HG02852 (cell line): ENCODE measurements around the gene SMIM1.
A peak's percentile ranks its signal among the peaks of the same experiment; 100 is the strongest.
"Not testable (repeated sequence)": the region's sequence is repeated elsewhere in the genome, so short reads cannot be mapped to it uniquely, and the experiment has no call there.

Experiments used
- ATAC-seq: cut with Tn5 transposase; IDR thresholded peaks from one replicate; pipeline ENCODE4 v1.9.1; 2021; ENCODE audit warnings: mild to moderate bottlenecking, moderate library complexity; ENCODE audit not compliant: unreplicated experiment

SMIM1 gene

GRCh38 chr1:3789421-3790300 is 17.1 kb downstream of the SMIM1 start:
- ATAC-seq: no peak

- no peak for ATAC-seq
Observed at GRCh38 chr1:3790500-3790923, 18.0 kb downstream of the SMIM1 start.

GRCh38 chr1:3790952-3791351 is 18.4 kb downstream of the SMIM1 start:
- ATAC-seq: no peak

GRCh38 chr1:3795453-3796214 is 23.1 kb downstream of the SMIM1 start:
- ATAC-seq: peak; percentile 5

- peak; percentile 94 for ATAC-seq
Observed at GRCh38 chr1:3796215-3797061, 23.9 kb downstream of the SMIM1 start, which contains the start of gene LRRC47. Gene LRRC47 (minus strand): TSS chr1:3796498. CDS start chr1:3796476, 22 bp downstream.

- ATAC-seq: no peak
Observed at GRCh38 chr1:3799976-3800685, 27.6 kb downstream of the SMIM1 start.

- not testable (repeated sequence) for ATAC-seq
Observed at GRCh38 chr1:3800795-3801194, 28.2 kb downstream of the SMIM1 start.

- ATAC-seq: no peak
Observed at GRCh38 chr1:3803905-3804626, 31.5 kb downstream of the SMIM1 start.

GRCh38 chr1:3804627-3804944 is 32.0 kb downstream of the SMIM1 start:
- ATAC-seq: not testable (repeated sequence)

- no peak for ATAC-seq
Observed at GRCh38 chr1:3805038-3805437, 32.5 kb downstream of the SMIM1 start.

GRCh38 chr1:3807769-3808168 is 35.2 kb downstream of the SMIM1 start:
- ATAC-seq: no peak

GRCh38 chr1:3809680-3810079 is 37.1 kb downstream of the SMIM1 start:
- no peak for ATAC-seq

GRCh38 chr1:3810149-3810761 is 37.7 kb downstream of the SMIM1 start:
- ATAC-seq: not testable (repeated sequence)

- ATAC-seq: no peak
Observed at GRCh38 chr1:3811595-3811911, 39.0 kb downstream of the SMIM1 start.

- no peak for ATAC-seq
Observed at GRCh38 chr1:3814065-3814464, 41.5 kb downstream of the SMIM1 start.

GRCh38 chr1:3814771-3815561 is 42.4 kb downstream of the SMIM1 start:
- no peak for ATAC-seq

- no peak for ATAC-seq
Observed at GRCh38 chr1:3816331-3817137, 44.0 kb downstream of the SMIM1 start.
